Mucosa of descending colon (tissue), 3 donors: ENCODE results near the gene NAA60. TPM values are rescaled to one million over a fixed set of nuclear protein-coding genes. Genes with fewer than 3 reads are reported as not detected.
"Not testable (repeated sequence)": the region's sequence is repeated elsewhere in the genome, so short reads cannot be mapped to it uniquely, and the experiment has no call there.

Experiments used
- ATAC-seq: fragments of 200-7000 bp; cut with Tn5 transposase; one replicate; pipeline ENCODE4 v1.9.1; 2020; ENCODE audit warnings: mild to moderate bottlenecking, moderate library complexity
- DNase-seq, 3 donors: peaks; one replicate each; pipeline ENCODE4 v3.0.0-alpha.2; 2020
- H3K36me3 ChIP-seq: fragments of 200-600 bp; one replicate; pipeline ENCODE4 v1.8.0; 2021; ENCODE audit warnings: low read depth, mild to moderate bottlenecking
- H3K4me1 ChIP-seq: fragments of 200-600 bp; one replicate; pipeline ENCODE4 v1.8.0; 2021; ENCODE audit warnings: low read depth, mild to moderate bottlenecking
- H3K4me3 ChIP-seq: fragments of 200-600 bp; one replicate; pipeline ENCODE4 v1.8.0; 2021; ENCODE audit warnings: mild to moderate bottlenecking
- H3K9me3 ChIP-seq: fragments of 200-600 bp; one replicate; pipeline ENCODE4 v1.8.0; 2021; ENCODE audit warnings: mild to moderate bottlenecking
- intact Hi-C, 2 donors: fragments of 100-400 bp; cut with DNase I in 1 of 2; cut with micrococcal nuclease in 1 of 2; formaldehyde crosslinking; loops; one replicate each; pipeline versions ENCODE4 v1.11.0 to v1.11.1; 2022; cut with DNase I, micrococcal nuclease
- total RNA-seq, 3 donors: library from RNA; stranded (reverse); fragmentation: NEBNext Ultra II Directional in 2 of 3; extraction: Animal tissue kit (Norgen Biotek cat#: 25700) in 2 of 3; gene quantifications; one replicate each; pipeline versions ENCODE4 v1.2.1 to v1.2.4, GENCODE V29; 2021 to 2023
- TF ChIP-seq, protein P1 (sequence below): fragments of 200-600 bp; IDR thresholded peaks from one replicate; pipeline ENCODE4 v1.8.0; 2022; ENCODE audit warnings: antibody characterized with exemption, mild to moderate bottlenecking
- donor health status: DM: no; HTN: no; CAD: no; lungs with moderate emphysema.
- donor health status: DM: no; HTN: no; CAD: no.
- donor health status: DM: no; HTN: yes; CAD: no.

Gene NAA60
- total RNA-seq, 3 donors from 2014 or later = 72.2 to 94.7 (median 83.3) TPM

DNA sequence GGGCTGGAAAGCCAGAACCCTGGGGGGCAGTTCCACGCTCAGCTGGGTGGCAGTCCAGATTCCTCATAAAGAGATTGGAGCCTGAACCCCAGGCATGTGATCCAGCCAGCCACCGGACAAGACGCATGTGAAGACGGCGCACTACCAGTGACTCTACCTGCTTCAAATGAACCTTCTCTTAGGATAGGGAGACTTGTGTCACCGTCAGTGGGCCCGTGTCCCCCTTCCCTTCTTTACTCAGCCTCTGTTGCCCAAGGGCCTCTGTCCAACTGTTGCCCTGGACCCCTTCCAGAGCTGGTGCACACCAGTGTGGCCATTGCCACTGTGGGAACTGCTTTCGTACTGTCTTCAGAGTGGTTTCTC lies 75.5 kb downstream of the NAA60 start:
- intact Hi-C loops = no loop called here
- H3K4me1 ChIP-seq = no peaks in the 10 kb centered on the region
- DNase-seq (no peak), ATAC-seq (no peak)
- TF ChIP-seq, protein P1, sequence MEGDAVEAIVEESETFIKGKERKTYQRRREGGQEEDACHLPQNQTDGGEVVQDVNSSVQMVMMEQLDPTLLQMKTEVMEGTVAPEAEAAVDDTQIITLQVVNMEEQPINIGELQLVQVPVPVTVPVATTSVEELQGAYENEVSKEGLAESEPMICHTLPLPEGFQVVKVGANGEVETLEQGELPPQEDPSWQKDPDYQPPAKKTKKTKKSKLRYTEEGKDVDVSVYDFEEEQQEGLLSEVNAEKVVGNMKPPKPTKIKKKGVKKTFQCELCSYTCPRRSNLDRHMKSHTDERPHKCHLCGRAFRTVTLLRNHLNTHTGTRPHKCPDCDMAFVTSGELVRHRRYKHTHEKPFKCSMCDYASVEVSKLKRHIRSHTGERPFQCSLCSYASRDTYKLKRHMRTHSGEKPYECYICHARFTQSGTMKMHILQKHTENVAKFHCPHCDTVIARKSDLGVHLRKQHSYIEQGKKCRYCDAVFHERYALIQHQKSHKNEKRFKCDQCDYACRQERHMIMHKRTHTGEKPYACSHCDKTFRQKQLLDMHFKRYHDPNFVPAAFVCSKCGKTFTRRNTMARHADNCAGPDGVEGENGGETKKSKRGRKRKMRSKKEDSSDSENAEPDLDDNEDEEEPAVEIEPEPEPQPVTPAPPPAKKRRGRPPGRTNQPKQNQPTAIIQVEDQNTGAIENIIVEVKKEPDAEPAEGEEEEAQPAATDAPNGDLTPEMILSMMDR = no peak
- no peaks in the 10 kb centered on the region for H3K36me3 ChIP-seq
- H3K4me3 ChIP-seq = no peak overlapping the region
- H3K9me3 ChIP-seq = no peaks in the 10 kb centered on the region

GRCh38 chr16:3519581-3519980 lies 76.1 kb downstream of the NAA60 start:
- Histone ChIP-seq H3K4me1 (no peaks in the 10 kb centered on the region), H3K36me3 (no peaks in the 10 kb centered on the region), H3K9me3 (no peaks in the 10 kb centered on the region), H3K4me3 (no peak overlapping the region)
- intact Hi-C loops = no loop called here
- no peak for DNase-seq
- ATAC-seq = no peak
- TF ChIP-seq, protein P1 = no peak

DNA sequence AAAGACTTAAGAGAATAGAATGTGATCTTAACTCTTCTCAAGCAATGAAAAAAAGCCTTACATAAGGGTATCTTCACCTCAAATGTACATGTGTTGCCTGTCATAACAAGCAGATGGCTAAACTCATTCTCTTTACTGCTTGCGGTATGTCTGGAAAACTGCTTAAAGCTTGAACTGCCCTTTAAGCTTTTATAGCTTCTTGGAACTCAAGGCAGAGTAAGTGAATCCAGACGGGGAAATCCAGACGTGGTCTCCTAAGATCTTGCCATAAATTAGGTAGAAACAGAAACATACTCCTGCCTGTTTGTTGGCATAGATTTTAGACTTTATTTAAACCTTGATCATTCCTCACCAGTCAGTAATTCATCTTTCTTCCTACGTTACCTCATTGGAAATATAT lies 76.9 kb downstream of the NAA60 start:
- peaks cover 4% of the 10 kb centered on the region for H3K36me3 ChIP-seq
- DNase-seq (no peak), ATAC-seq (no peak)
- no peak overlapping the region for H3K4me3 ChIP-seq
- intact Hi-C loops = no loop called here
- TF ChIP-seq, protein P1 = no peak
- no peaks in the 10 kb centered on the region for H3K4me1 ChIP-seq
- H3K9me3 ChIP-seq = no peaks in the 10 kb centered on the region

DNA sequence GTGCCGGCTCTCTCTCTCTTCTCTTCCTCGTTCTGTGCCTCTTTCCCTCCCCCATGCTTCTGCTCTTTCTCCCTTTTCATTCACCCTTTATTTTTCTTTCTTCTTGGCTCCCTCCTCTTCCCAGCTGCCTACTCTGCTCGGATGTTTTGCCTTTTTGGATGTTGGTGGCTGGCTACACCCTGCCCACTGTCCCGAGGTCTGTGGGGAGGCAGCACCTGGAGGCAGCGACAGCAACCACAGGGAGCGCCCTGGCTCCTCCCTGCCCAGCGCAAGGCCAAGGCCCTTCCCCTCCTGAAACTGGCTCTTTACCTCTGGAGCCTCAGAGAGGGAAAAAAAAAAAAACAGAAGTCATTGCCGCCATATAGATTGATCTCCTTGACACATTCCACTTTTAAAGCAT lies 77.4 kb downstream of the NAA60 start:
- intact Hi-C loops = no loop called here
- Histone ChIP-seq H3K36me3 (peaks cover 4% of the 10 kb centered on the region), H3K4me1 (no peaks in the 10 kb centered on the region), H3K9me3 (no peaks in the 10 kb centered on the region), H3K4me3 (no peak overlapping the region)
- DNase-seq (no peak), ATAC-seq (no peak)
- TF ChIP-seq, protein P1 = no peak

DNA sequence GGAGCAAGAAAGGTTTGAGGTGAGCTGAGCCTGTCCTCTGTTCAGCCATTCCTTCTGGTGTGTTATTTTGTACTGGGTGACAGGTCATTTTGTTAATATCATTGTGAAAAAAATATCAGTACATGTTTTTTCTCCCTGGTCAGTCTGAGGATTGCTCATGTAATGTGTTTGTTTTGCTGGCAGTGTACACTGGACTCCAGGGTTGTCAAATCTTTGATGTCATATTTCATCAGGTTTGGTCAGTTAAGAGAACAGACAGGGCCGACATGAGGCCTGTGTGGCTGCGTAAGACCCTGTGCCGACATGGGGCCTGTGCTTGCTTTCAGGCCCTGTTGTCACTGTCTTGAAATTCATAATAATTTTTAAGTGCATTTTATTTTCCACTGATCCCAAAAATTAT lies 79.8 kb downstream of the NAA60 start:
- ATAC-seq (no peak), DNase-seq (no peak)
- Histone ChIP-seq H3K4me1 (no peaks in the 10 kb centered on the region), H3K36me3 (peaks cover 4% of the 10 kb centered on the region), H3K9me3 (no peaks in the 10 kb centered on the region), H3K4me3 (no peak overlapping the region)
- intact Hi-C loops = no loop called here
- TF ChIP-seq, protein P1 = no peak

GRCh38 chr16:3525951-3526350 lies 82.5 kb downstream of the NAA60 start:
- ATAC-seq (no peak), DNase-seq (no peak)
- no peaks in the 10 kb centered on the region for H3K4me1 ChIP-seq
- peaks cover 4% of the 10 kb centered on the region for H3K36me3 ChIP-seq
- intact Hi-C loops = no loop called here
- no peak overlapping the region for H3K4me3 ChIP-seq
- H3K9me3 ChIP-seq = no peaks in the 10 kb centered on the region
- TF ChIP-seq, protein P1 = no peak

GRCh38 chr16:3527216-3527829 lies 83.8 kb downstream of the NAA60 start:
- DNase-seq = peak in 2 of 3 donors; percentile 61 to 74
- H3K4me1 ChIP-seq, H3K36me3 ChIP-seq, H3K4me3 ChIP-seq, H3K9me3 ChIP-seq, ATAC-seq, intact Hi-C loops: not testable (repeated sequence)
